Suppressor macrophage treated with lipopolysaccharide for 4 hours (primary cell): Measurements from ENCODE around the gene RMDN3.

Source experiments
- DNase-seq: peaks from one replicate; pipeline ENCODE4 v3.0.0-alpha.2; 2020

RMDN3 gene

GRCh38 chr15:40771242-40771641 is 16.2 kb upstream of the RMDN3 start:
- no peak for DNase-seq

GRCh38 chr15:40770147-40770721 is 15.2 kb upstream of the RMDN3 start:
- no peak for DNase-seq

GRCh38 chr15:40769274-40770146 is 14.5 kb upstream of the RMDN3 start, which contains the start of gene C15orf62:
Gene C15orf62 (plus strand): TSS chr15:40769980. CDS start chr15:40770496, 516 bp downstream.
- peak; percentile 42 for DNase-seq

- no peak for DNase-seq
Observed at GRCh38 chr15:40768521-40769273, 13.6 kb upstream of the RMDN3 start.

- no peak for DNase-seq
Observed at GRCh38 chr15:40767838-40768500, 12.9 kb upstream of the RMDN3 start.

- DNase-seq, result no peak
Observed at GRCh38 chr15:40766906-40767837, 12.1 kb upstream of the RMDN3 start.

- DNase-seq, result no peak
Observed at GRCh38 chr15:40766194-40766815, 11.3 kb upstream of the RMDN3 start.

GRCh38 chr15:40764629-40765103 is 9.6 kb upstream of the RMDN3 start:
- no peak for DNase-seq

GRCh38 chr15:40763801-40764628 is 9.0 kb upstream of the RMDN3 start, which contains the start of gene GCHFR:
Gene GCHFR (plus strand): TSS chr15:40764068. CDS start chr15:40764181, 113 bp downstream.
- peak; percentile 68 for DNase-seq

- DNase-seq, result peak; percentile 27
Observed at GRCh38 chr15:40762919-40763800, 8.1 kb upstream of the RMDN3 start.

GRCh38 chr15:40759961-40760360 is 4.9 kb upstream of the RMDN3 start:
- DNase-seq, result no peak

GRCh38 chr15:40756938-40757337 is 1.9 kb upstream of the RMDN3 start:
- no peak for DNase-seq

GRCh38 chr15:40755812-40756208 is 756 bp upstream of the RMDN3 start:
- DNase-seq, result no peak

GRCh38 chr15:40754574-40754882 is 526 bp downstream of the RMDN3 start:
- peak; percentile 16 for DNase-seq

GRCh38 chr15:40751745-40752144 is 3.3 kb downstream of the RMDN3 start:
- no peak for DNase-seq

- DNase-seq, result no peak
Observed at GRCh38 chr15:40750885-40751284, 4.2 kb downstream of the RMDN3 start.

GRCh38 chr15:40749151-40749630 is 5.9 kb downstream of the RMDN3 start:
- DNase-seq, result no peak

GRCh38 chr15:40747685-40748631 is 7.1 kb downstream of the RMDN3 start:
- DNase-seq, result peak; percentile 43
